Stimulated activated CD4-positive, alpha-beta T cell treated with anti-CD3 and anti-CD28 coated beads, Interleukin-15, amount 100 ng/mL, for 48 hours (primary cell): ENCODE data around the gene MALRD1.

Experiments used
- DNase-seq, 2 donors: peaks; one replicate each; pipeline ENCODE4 v3.0.0-alpha.2; 2020; ENCODE audit warnings: low read depth in 2 of 2

MALRD1 gene

GRCh38 chr10:19048489-19048888 lies at the start of gene MALRD1:
Gene MALRD1 (plus strand): TSS chr10:19048801. CDS start chr10:19048939, 138 bp downstream.
- no peak for DNase-seq

- DNase-seq: no peak
Observed at GRCh38 chr10:19003341-19003740, 45.3 kb upstream of the MALRD1 start.

GRCh38 chr10:19012111-19012510 lies 36.5 kb upstream of the MALRD1 start:
- DNase-seq: no peak

GRCh38 chr10:19014034-19014433 lies 34.6 kb upstream of the MALRD1 start:
- no peak for DNase-seq

GRCh38 chr10:19014498-19014897 lies 34.1 kb upstream of the MALRD1 start:
- no peak for DNase-seq

- no peak for DNase-seq
Observed at GRCh38 chr10:19017116-19017890, 31.3 kb upstream of the MALRD1 start.

- DNase-seq: no peak
Observed at GRCh38 chr10:19021162-19021561, 27.4 kb upstream of the MALRD1 start.

GRCh38 chr10:19024611-19025010 lies 24.0 kb upstream of the MALRD1 start:
- DNase-seq: no peak

GRCh38 chr10:19031763-19032162 lies 16.8 kb upstream of the MALRD1 start:
- no peak for DNase-seq

GRCh38 chr10:19033741-19034140 lies 14.9 kb upstream of the MALRD1 start:
- DNase-seq: no peak

GRCh38 chr10:19041171-19041570 lies 7.4 kb upstream of the MALRD1 start:
- no peak for DNase-seq

GRCh38 chr10:19043431-19043830 lies 5.2 kb upstream of the MALRD1 start:
- DNase-seq: no peak

GRCh38 chr10:19046679-19047078 lies 1.9 kb upstream of the MALRD1 start:
- DNase-seq: no peak

GRCh38 chr10:19048891-19049290 lies 290 bp downstream of the MALRD1 start:
- no peak for DNase-seq

GRCh38 chr10:19049567-19049966 lies 966 bp downstream of the MALRD1 start:
- no peak for DNase-seq

- no peak for DNase-seq
Observed at GRCh38 chr10:19054289-19054835, 5.8 kb downstream of the MALRD1 start.

GRCh38 chr10:19058046-19058445 lies 9.4 kb downstream of the MALRD1 start:
- no peak for DNase-seq

GRCh38 chr10:19063986-19064385 lies 15.4 kb downstream of the MALRD1 start:
- DNase-seq: no peak

GRCh38 chr10:19071946-19072345 lies 23.3 kb downstream of the MALRD1 start:
- no peak for DNase-seq

- DNase-seq: no peak
Observed at GRCh38 chr10:19077276-19077675, 28.7 kb downstream of the MALRD1 start.

GRCh38 chr10:19096501-19097073 lies 48.0 kb downstream of the MALRD1 start:
- DNase-seq: no peak

GRCh38 chr10:19097151-19097550 lies 48.5 kb downstream of the MALRD1 start:
- no peak for DNase-seq

- no peak for DNase-seq
Observed at GRCh38 chr10:19098803-19099202, 50.2 kb downstream of the MALRD1 start.
